ENCODE data around the gene MOCS2. TPM values are rescaled to one million over a fixed set of nuclear protein-coding genes. Genes with fewer than 3 reads are reported as not detected.

The MOCS2 gene
- total and polyA plus RNA-seq, 9 of the 15 experiments (the other 6 are each of a cell fraction or from before 2014, with no cell fraction given), result 33.0 to 74.5 (median 48.4) TPM

GRCh38 chr5:53151713-53152458, 42.3 kb upstream of the MOCS2 start (continued):
- TF ChIP-seq ZHX1 (conservative IDR thresholded peaks at IDR 0.05; ENCODE audit: low read length) (no peak), ZBED1 (IDR thresholded peaks at IDR 0.05) (no peak), ARID1B (IDR thresholded peaks at IDR 0.05) (no peak)
- TF ChIP-seq, protein P1, sequence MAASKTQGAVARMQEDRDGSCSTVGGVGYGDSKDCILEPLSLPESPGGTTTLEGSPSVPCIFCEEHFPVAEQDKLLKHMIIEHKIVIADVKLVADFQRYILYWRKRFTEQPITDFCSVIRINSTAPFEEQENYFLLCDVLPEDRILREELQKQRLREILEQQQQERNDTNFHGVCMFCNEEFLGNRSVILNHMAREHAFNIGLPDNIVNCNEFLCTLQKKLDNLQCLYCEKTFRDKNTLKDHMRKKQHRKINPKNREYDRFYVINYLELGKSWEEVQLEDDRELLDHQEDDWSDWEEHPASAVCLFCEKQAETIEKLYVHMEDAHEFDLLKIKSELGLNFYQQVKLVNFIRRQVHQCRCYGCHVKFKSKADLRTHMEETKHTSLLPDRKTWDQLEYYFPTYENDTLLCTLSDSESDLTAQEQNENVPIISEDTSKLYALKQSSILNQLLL (CRISPR knock-in tag; IDR thresholded peaks at IDR 0.05; ENCODE audit: borderline replicate concordance), result no peak

DNA sequence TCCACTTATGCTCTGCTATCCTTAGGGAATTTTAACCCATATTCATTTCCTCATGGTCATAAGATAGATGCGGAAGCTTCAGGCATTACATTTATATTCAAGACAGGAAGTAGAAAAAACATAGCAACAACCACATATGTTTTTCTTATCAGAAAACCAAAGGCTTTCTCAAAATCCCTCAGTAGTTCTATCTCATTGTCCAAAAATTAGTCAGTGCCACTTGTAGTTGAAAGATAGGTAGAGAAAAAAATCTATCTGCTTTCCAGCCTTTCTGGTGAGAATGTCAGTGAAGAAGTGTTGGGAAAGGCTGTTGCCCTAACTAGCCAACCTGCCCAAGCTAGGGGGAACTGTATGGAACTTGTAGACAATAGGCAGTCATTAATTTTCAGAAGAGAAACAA, 23.5 kb upstream of the MOCS2 start:
- Histone ChIP-seq H3K27me3 (ENCODE audit: control insufficient read depth in 2 of 2, insufficient read depth in 2 of 2, low read length in 2 of 2) (no peaks in the 10 kb centered on the region), H3K9me3 (replicated peaks; ENCODE audit: control insufficient read depth, insufficient read depth, low read depth, low read length) (no peaks in the 10 kb centered on the region), H2AFZ (ENCODE audit: low read depth, low read length) (peak overlapping the region; percentile 51), H3K4me1 (replicated peaks in 1 of 2; ENCODE audit: control insufficient read depth in 2 of 2, insufficient read depth in 2 of 2, low read length in 2 of 2) (peaks cover 0 to 3% of the 10 kb centered on the region in 2 experiments; a peak in 1 of 5 replicates), H3K9ac (ENCODE audit: insufficient read depth in 1 of 2, low read depth in 2 of 2, low read length in 2 of 2) (no peak overlapping the region), H3K4me2 (ENCODE audit: insufficient read depth, low read length) (no peak overlapping the region), H3K4me3 (no peak overlapping the region), H3K79me2 (ENCODE audit: control insufficient read depth, insufficient read depth, low read length) (no peaks in the 10 kb centered on the region), H3K27ac (ENCODE audit: extremely low read depth, low read depth, low read length) (0 out of 3 replicates have a peak overlapping the region, but pooled peaks have one; percentile 35), H3K36me3 (ENCODE audit: control insufficient read depth, insufficient read depth, low read length) (no peaks in the 10 kb centered on the region), H3K9me1 (ENCODE audit: control insufficient read depth, insufficient read depth, low read length) (no peaks in the 10 kb centered on the region), H4K20me1 (replicated peaks; ENCODE audit: control insufficient read depth, insufficient read depth, low read length) (no peaks in the 10 kb centered on the region)
- in situ Hi-C loops (cut with MboI) (no loop called here), intact Hi-C loops (cut with micrococcal nuclease) (no loop called here)
- BruUV-seq (replicated peaks), result no TSS peak
- DNase-seq (ENCODE audit: extremely low read depth in 1 of 4, low spot score in 3 of 4) (peak; percentile 22 to 41 (median 32)), ATAC-seq (peak; percentile 59), FAIRE-seq (peak; percentile 65)
- ChIA-PET CTCF (ENCODE audit: low intra/inter-chr PET ratio) (no interaction called here), POLR2A (interaction anchor here (0.6 kb wide), 2 partner anchors 331 to 648 kb away, joined by 3 read pairs; no protein-coding TSS in a partner anchor)
- 21% methylated on average over 1 of the region's 1 CpG for WGBS (ENCODE audit: insufficient coverage, low coverage, missing lambda C conversion rate)
- peak; percentile 68; the same call in 1 of the 2 replicates for TF ChIP-seq EP300 (IDR thresholded peaks at IDR 0.05; ENCODE audit: low read length)
- TF ChIP-seq PBX2 (CRISPR knock-in tag; IDR thresholded peaks at IDR 0.05; ENCODE audit: low read depth), result no peak
- TF ChIP-seq PBX2 (tag; conservative IDR thresholded peaks at IDR 0.05; ENCODE audit: low read depth), result no peak
- TF ChIP-seq, protein P2, sequence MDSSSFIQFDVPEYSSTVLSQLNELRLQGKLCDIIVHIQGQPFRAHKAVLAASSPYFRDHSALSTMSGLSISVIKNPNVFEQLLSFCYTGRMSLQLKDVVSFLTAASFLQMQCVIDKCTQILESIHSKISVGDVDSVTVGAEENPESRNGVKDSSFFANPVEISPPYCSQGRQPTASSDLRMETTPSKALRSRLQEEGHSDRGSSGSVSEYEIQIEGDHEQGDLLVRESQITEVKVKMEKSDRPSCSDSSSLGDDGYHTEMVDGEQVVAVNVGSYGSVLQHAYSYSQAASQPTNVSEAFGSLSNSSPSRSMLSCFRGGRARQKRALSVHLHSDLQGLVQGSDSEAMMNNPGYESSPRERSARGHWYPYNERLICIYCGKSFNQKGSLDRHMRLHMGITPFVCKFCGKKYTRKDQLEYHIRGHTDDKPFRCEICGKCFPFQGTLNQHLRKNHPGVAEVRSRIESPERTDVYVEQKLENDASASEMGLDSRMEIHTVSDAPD (CRISPR knock-in tag; IDR thresholded peaks at IDR 0.05), result no peak
- no peak for TF ChIP-seq RNF2 (IDR thresholded peaks at IDR 0.05)

Measured in K562 (cell line).